ENCODE results near the gene TAPBPL.
"Not testable (repeated sequence)": the region's sequence is repeated elsewhere in the genome, so short reads cannot be mapped to it uniquely, and the experiment has no call there.

The TAPBPL gene, protein sequence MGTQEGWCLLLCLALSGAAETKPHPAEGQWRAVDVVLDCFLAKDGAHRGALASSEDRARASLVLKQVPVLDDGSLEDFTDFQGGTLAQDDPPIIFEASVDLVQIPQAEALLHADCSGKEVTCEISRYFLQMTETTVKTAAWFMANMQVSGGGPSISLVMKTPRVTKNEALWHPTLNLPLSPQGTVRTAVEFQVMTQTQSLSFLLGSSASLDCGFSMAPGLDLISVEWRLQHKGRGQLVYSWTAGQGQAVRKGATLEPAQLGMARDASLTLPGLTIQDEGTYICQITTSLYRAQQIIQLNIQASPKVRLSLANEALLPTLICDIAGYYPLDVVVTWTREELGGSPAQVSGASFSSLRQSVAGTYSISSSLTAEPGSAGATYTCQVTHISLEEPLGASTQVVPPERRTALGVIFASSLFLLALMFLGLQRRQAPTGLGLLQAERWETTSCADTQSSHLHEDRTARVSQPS

GRCh38 chr12:6451348-6452244 is at the start of gene TAPBPL:
TSS of gene TAPBPL (plus strand) at chr12:6452042. CDS start at chr12:6452249, 207 bp downstream.
- peak; percentile 81 for DNase-seq

DNA sequence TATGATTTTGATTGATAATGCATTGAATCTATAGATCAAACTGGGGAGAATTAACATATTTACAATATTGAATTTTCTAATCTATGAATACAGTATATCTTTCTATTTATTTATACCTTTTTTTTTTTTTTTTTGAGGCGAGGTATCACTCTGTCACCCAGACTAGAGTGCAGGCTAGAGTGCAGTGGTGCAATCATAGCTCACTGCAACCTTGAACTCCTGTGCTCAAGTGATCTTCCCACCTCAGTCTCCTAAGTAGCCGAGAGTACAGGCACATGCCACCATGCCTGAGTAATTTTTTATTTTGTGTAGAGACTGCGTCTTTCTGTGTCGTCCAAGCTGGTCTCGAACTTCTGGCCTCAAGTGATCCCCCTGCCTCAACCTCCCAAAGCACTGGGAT is 47.5 kb upstream of the TAPBPL start:
- no peak for DNase-seq

DNA sequence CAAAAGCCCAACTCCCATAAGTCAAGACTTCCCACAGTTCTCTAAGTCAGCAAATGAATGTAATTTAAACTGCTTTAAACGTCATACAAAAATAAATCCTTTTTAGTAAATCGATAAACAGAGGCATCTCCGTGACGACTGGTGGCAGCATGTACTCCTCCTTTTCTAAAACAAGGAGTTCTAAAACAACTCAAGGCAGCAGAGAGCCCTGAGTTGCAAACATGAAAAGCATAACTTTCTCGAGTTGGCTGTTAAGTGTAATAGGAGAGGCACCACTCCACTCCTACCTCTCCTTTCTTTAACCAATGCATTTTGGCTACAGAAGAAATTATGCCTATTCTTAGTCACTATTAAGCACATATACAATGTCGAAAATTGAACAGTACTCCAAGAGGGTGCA is 45.9 kb upstream of the TAPBPL start:
- no peak for DNase-seq

GRCh38 chr12:6407236-6407954 is 44.4 kb upstream of the TAPBPL start:
- no peak for DNase-seq

- no peak for DNase-seq
These were observed 35.2 kb upstream of the TAPBPL start for GRCh38 chr12:6416596-6416995.

DNA sequence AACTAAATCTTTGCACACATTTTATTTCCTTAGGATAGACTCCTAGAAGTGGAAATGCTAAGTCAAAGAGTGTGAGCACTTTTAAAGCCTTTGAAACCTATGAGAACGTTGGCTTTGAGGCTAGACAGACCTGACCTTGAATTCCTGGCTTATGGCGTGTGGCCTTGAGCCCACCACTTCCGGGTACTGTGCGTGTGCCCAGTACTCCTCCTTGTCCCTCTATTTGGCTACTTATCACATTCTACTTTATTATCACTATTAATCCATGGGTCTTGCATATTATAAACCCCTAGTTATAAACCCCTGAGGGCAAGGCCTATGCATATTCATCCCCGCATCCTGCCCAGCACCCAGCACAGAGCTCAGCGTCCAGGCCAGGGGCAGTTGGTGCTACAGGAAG is 33.0 kb upstream of the TAPBPL start:
- no peak for DNase-seq

DNA sequence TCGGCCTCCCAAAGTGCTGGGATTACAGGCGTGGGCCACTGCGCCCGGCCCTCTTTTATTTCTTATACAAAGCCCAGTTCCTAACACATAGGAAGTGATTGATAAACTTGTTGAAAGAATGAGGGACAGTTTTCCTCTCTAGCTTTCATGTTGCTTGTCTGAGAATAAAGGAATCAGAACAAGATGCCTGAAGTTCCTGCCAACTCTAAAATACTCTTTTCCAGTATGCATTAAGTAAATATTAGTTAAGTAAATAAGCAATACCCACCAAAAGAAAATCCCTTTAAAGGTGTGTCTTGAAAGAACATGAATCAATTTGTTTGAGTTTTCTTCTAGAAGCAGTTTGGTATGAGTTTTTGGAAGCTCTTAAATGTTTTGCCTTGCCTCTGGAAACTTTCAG is 31.5 kb upstream of the TAPBPL start:
- DNase-seq = no peak

GRCh38 chr12:6423267-6424007 is 28.4 kb upstream of the TAPBPL start:
- peak; percentile 85 for DNase-seq

- DNase-seq = no peak
These were observed 27.9 kb upstream of the TAPBPL start for GRCh38 chr12:6424008-6424347.

GRCh38 chr12:6424866-6425265 is 27.0 kb upstream of the TAPBPL start:
- no peak for DNase-seq

- peak; percentile 18 for DNase-seq
These were observed 26.0 kb upstream of the TAPBPL start for GRCh38 chr12:6425590-6426531.

DNA sequence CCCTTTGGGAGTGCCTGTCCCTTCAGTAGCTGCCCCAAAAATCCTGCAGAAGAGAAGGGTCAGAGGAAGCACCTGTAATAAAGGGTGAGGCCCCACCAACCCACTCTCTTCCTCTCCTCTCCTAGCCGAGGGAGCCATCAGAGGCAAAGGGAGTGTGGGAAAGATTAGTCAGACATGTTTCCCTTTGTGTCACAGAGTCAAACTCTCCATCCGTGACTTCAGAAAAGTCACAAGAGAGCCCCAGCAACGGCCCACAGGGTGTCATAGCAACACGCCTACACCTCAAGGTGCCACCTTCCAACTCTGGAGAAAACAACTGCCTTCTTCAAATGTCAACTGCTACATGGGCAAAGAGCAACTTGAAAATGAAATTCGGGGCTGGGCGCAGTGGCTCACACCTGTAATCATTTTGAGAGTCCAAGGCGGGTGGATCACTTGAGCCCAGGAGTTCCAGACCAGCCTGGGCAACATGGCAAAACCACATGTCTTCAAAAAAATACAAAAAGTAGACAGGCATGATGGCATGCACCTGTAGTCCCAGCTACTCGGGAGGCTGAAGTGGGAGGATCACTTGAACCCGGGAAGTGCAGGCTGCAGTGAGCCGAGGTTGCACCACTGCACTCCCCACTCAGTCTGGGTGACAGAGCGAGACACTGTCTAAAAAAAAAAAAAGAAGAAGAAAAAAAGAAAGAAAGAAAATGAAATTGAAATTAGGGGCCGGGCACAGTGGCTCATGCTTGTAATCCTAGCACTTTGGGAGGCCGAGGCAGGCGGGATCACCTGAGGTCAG is 24.8 kb upstream of the TAPBPL start:
- DNase-seq = peak; percentile 90

- not testable (repeated sequence) for DNase-seq
These were observed 24.0 kb upstream of the TAPBPL start for GRCh38 chr12:6427796-6428195.

DNA sequence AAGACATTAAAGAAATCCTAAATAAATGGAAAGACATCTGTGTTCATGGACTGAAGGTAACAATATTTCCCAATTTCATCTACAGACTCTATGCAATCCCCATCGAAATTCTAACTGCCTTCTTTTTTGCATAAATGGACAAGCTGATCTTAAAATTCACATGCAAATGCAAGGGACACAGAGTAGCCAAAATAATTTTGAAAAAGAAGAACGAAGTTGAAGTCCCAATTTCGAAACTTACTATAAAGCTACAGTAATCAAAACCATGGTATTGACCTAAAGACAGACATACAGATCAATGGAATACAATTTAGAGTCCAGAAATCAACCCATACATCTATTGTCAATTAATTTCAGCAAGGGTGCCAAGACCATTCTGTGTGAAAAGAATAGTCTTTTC is 23.5 kb upstream of the TAPBPL start:
- DNase-seq = no peak

- peak; percentile 46 for DNase-seq
These were observed 21.5 kb upstream of the TAPBPL start for GRCh38 chr12:6430124-6430989.

GRCh38 chr12:6432991-6433390 is 18.9 kb upstream of the TAPBPL start:
- DNase-seq = peak; percentile 49

DNA sequence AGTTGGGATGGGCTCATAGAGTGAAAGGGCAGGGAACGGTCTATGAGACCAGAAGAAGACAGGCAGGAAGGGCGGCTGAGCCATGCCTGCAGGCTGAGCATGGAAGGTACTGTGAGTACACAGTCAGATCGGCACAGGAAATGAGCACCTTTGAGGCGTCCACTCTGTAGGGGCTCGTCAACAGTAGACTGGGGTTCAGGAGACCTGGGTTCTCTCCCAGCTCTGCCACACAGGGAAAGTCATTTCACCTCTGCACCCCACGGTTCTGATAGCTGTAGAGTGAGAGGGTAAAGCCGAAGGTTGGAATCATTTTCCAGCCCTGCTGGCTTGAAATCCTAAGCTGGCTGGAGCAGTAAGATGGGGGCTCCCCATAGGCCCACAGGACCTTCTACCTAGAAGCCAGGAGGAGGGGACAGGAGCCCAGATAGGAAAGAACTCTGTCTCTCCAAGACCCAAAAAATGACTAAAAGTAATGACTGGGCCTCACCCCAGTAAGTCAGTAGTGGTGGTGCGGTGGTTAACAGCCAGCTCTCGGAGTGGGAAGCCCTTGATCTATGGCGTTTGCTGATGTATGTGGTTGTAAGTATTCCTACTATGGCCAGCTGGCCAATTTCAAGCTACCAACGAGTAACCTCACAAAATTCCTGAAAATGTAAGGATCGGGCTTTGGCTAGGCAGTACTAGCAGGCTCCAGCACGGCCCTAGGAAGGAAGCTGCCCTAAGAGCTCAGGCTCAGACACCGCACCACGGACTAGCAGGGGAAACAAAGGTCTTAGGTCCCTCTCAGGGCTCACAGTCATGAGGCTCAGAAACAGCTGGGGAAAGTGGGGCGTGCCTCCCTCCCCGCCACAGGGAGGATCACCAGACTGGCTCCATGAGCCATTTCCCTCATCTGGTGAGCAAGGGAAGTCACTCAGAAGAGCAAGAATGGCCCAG is 17.4 kb upstream of the TAPBPL start:
- DNase-seq = peak; percentile 71

Measured in CD4-positive, alpha-beta T cell treated with Interleukin-6 for 4 hours (primary cell).